Left lung (tissue), 10 donors: ENCODE data around the gene PCBP3. TPM values are rescaled to one million over a fixed set of nuclear protein-coding genes. Genes with fewer than 3 reads are reported as not detected.
"Not testable (repeated sequence)": the region's sequence is repeated elsewhere in the genome, so short reads cannot be mapped to it uniquely, and the experiment has no call there.

ENCODE experiments used
- ATAC-seq: fragments of 200-7000 bp; cut with Tn5 transposase; one replicate; pipeline ENCODE4 v1.9.1; 2020; ENCODE audit warnings: moderate library complexity
- DNase-seq, 4 donors: peaks; one replicate each; pipeline ENCODE4 v3.0.0-alpha.2; 2013 to 2020
- H3K27ac ChIP-seq, 2 donors: fragments of 200-600 bp; sonication (generic) in 1 of 2; one replicate each; pipeline versions ENCODE4 v1.5.0 to v1.8.0; 2020 to 2021
- H3K27me3 ChIP-seq, 2 donors: fragments of 200-600 bp; sonication (generic) in 1 of 2; one replicate each; pipeline versions ENCODE4 v1.5.0 to v1.8.0; 2020 to 2021
- H3K36me3 ChIP-seq, 2 donors: fragments of 200-600 bp; sonication (generic) in 1 of 2; one replicate each; pipeline versions ENCODE4 v1.5.0 to v1.8.0; 2020 to 2021
- H3K4me1 ChIP-seq, 2 donors: fragments of 200-600 bp; one replicate each; pipeline ENCODE4 v1.8.0; 2021
- H3K4me3 ChIP-seq, 2 donors: fragments of 200-600 bp; sonication (generic) in 1 of 2; one replicate each; pipeline versions ENCODE4 v1.5.0 to v1.8.0; 2020 to 2021; ENCODE audit warnings: mild to moderate bottlenecking in 1 of 2
- H3K9me3 ChIP-seq, 2 donors: fragments of 200-600 bp; sonication (generic) in 1 of 2; one replicate each; pipeline versions ENCODE4 v1.5.0 to v1.8.0; 2020 to 2021
- intact Hi-C, 2 donors: fragments of 100-400 bp; cut with DNase I; formaldehyde crosslinking; loops; one replicate each; pipeline versions ENCODE4 v1.11.2 to v1.14.2; 2022
- polyA plus RNA-seq, 6 donors: library from polyadenylated mRNA; unstranded; fragments of 120-200 nt; gene quantifications; one replicate each; pipeline ENCODE4 v1.2.1, GENCODE V29; 2013; ENCODE audit not compliant: insufficient read length in 6 of 6
- total RNA-seq, 2 donors: library from RNA; stranded (reverse); fragmentation: NEBNext Ultra II Directional; extraction: Animal tissue kit (Norgen Biotek cat#: 25700); gene quantifications; one replicate each; pipeline ENCODE4 v1.2.1, GENCODE V29; 2021
- TF ChIP-seq, protein P1 (sequence below), 2 donors: fragments of 200-600 bp; sonication (generic) in 1 of 2; IDR thresholded peaks; one replicate each; pipeline versions ENCODE4 v1.5.0 to v1.8.0; 2021; ENCODE audit warnings: antibody characterized with exemption in 2 of 2
- donor health status: DM: no; HTN: yes; CAD: no.
- donor health status: DM: no; HTN: no; CAD: no.

The PCBP3 gene
- total and polyA plus RNA-seq, 8 donors = 2.1 to 13.8 (median 3.0) TPM

DNA sequence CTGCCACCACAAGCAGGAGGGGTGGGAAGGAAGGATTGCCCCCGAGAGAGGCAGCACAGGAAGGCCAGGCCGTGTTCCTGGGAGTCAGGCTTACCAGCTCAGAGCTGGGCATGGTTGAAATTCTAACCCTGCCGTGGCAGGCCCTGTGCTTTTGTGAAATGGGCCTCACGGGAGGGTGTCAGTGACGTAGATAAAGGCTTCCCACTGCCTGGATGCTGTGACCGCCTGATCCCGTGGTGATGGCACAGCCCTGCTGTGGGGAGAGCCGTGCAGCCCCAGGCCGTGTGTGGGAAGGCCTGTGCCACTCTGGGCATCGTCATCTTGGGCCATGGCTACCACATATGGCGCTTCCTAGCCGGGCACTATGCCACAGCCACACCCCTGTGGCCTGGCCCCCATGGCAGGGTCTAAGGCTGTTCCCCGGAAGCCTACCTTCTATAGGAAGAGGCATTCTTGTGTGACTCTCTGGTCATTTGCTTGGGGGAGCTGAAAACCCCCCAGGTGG is 161.3 kb downstream of the PCBP3 start:
- H3K4me3 ChIP-seq = no peak overlapping the region
- TF ChIP-seq, protein P1, sequence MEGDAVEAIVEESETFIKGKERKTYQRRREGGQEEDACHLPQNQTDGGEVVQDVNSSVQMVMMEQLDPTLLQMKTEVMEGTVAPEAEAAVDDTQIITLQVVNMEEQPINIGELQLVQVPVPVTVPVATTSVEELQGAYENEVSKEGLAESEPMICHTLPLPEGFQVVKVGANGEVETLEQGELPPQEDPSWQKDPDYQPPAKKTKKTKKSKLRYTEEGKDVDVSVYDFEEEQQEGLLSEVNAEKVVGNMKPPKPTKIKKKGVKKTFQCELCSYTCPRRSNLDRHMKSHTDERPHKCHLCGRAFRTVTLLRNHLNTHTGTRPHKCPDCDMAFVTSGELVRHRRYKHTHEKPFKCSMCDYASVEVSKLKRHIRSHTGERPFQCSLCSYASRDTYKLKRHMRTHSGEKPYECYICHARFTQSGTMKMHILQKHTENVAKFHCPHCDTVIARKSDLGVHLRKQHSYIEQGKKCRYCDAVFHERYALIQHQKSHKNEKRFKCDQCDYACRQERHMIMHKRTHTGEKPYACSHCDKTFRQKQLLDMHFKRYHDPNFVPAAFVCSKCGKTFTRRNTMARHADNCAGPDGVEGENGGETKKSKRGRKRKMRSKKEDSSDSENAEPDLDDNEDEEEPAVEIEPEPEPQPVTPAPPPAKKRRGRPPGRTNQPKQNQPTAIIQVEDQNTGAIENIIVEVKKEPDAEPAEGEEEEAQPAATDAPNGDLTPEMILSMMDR (IDR thresholded peaks at IDR 0.05) = no peak
- no peaks in the 10 kb centered on the region for H3K9me3 ChIP-seq
- intact Hi-C loops = no loop called here
- H3K36me3 ChIP-seq = no peaks in the 10 kb centered on the region
- no peaks in the 10 kb centered on the region for H3K4me1 ChIP-seq
- ATAC-seq = no peak
- DNase-seq = no peak
- H3K27me3 ChIP-seq = no peaks in the 10 kb centered on the region
- no peak overlapping the region for H3K27ac ChIP-seq

DNA sequence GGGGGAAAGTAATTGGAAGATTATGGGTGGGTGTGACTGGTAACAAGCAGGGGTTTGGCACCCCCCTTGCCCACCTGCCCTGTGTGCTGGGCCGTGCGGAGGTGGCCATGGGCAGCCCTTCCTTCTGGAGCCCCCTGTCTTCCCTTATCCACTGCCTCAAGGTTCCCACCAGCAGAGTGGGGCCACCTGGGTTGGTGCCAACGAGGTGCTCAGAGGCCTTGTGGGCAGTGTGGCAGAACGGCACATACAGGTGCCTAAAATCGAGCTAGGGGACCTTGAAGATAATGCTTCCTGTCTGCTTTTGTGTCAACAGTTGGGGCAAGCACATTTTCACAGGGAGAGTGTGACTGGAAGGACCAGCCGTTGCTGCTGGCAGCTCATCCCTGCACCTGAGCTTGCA is 161.8 kb downstream of the PCBP3 start:
- no peaks in the 10 kb centered on the region for H3K27me3 ChIP-seq
- no peak overlapping the region for H3K4me3 ChIP-seq
- H3K4me1 ChIP-seq = no peaks in the 10 kb centered on the region
- ATAC-seq (no peak), DNase-seq (no peak)
- H3K36me3 ChIP-seq = no peaks in the 10 kb centered on the region
- TF ChIP-seq, protein P1 (IDR thresholded peaks at IDR 0.05) = no peak
- no peak overlapping the region for H3K27ac ChIP-seq
- H3K9me3 ChIP-seq = no peaks in the 10 kb centered on the region
- intact Hi-C loops = no loop called here

DNA sequence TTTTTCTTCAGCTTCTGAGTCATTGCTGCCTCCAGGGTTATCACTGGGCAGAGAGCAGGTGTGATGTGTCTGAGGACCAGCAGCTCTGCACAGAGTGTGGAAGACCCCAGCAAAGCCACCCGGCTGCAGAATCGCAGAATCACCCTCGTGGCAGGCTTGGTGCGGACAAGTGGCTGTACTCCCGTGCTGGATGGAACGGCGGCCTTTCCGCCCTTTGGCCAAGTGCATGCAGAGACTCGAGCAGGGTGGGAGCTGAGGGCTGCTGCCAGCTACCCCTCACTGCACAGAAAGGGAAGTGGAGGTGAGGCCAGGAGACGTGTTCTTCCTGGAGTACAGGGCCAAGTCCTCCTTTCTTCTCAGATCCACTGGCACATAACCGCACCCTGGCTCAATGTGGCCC is 162.5 kb downstream of the PCBP3 start:
- intact Hi-C loops = no loop called here
- Histone ChIP-seq H3K27ac (no peak overlapping the region), H3K27me3 (no peaks in the 10 kb centered on the region), H3K4me1 (no peaks in the 10 kb centered on the region), H3K36me3 (no peaks in the 10 kb centered on the region), H3K9me3 (no peaks in the 10 kb centered on the region), H3K4me3 (no peak overlapping the region)
- no peak for DNase-seq
- ATAC-seq = no peak
- TF ChIP-seq, protein P1 (IDR thresholded peaks at IDR 0.05) = no peak

DNA sequence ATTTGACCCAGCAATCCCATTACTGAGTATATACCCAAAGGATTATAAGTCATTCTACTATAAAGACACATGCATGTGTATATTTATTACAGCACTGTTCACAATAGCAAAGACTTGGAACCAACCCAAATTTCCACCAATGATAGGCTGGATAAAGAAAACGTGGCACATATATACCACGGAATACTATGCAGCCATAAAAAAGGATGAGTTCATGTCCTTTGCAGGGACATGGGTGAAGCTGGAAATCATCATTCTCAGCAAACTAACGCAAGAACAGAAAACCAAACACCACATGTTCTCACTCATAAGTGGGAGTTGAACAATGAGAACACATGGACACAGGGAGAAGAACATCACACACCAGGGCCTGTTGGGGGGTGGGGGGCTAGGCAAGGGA is 165.1 kb downstream of the PCBP3 start:
- ATAC-seq, DNase-seq, H3K36me3 ChIP-seq, H3K9me3 ChIP-seq, H3K4me1 ChIP-seq, H3K27ac ChIP-seq, H3K4me3 ChIP-seq, intact Hi-C loops, H3K27me3 ChIP-seq: not testable (repeated sequence)

DNA sequence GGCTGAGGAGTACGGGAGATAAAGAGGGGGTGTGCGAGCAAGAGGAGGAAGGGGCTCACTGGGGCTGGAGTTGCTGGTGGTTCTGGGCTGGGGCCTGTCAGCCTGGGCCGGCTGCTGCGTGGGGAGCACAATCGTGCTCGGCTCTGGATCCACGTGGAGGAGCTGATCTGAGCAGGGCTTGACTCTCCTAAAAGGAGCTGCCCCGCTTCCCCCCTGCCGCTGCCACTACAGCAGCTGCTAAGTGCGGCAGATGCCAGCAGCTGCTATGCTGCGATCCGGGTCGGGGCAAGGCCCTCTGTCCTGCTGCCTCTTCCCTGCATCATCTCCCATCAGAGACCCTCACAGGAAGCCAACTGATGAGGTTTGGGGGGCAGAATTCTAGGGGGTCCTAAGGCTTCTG is 165.9 kb downstream of the PCBP3 start:
- Histone ChIP-seq H3K4me1 (no peaks in the 10 kb centered on the region), H3K27ac (no peak overlapping the region), H3K4me3 (no peak overlapping the region), H3K36me3 (no peaks in the 10 kb centered on the region), H3K9me3 (no peaks in the 10 kb centered on the region), H3K27me3 (no peaks in the 10 kb centered on the region)
- DNase-seq (no peak), ATAC-seq (no peak)
- TF ChIP-seq, protein P1 (IDR thresholded peaks at IDR 0.05) = no peak
- intact Hi-C loops = no loop called here

DNA sequence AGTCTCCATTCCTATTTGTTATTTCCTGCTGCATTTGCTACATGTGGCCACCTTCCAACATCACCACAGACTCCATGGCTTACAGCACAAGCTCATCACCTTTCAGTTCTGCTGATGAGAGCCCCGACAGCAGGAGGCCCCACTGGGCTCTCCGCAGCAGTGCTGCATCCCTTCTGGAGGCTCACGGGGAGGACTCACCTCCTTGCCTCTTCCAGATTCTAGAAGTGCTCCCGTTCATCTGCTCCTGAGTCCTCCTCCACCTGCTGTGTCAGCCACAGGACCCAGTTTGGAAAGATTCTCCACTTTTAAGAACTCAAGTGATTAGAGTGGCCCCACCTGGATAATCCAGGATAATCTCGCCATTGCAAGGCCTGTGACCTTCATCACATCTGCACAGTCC is 167.6 kb downstream of the PCBP3 start:
- DNase-seq = no peak
- intact Hi-C loops = no loop called here
- H3K9me3 ChIP-seq = no peaks in the 10 kb centered on the region
- H3K27ac ChIP-seq = no peak overlapping the region
- no peaks in the 10 kb centered on the region for H3K36me3 ChIP-seq
- TF ChIP-seq, protein P1 (IDR thresholded peaks at IDR 0.05) = no peak
- no peaks in the 10 kb centered on the region for H3K4me1 ChIP-seq
- no peak for ATAC-seq
- H3K27me3 ChIP-seq = no peaks in the 10 kb centered on the region
- H3K4me3 ChIP-seq = no peak overlapping the region

DNA sequence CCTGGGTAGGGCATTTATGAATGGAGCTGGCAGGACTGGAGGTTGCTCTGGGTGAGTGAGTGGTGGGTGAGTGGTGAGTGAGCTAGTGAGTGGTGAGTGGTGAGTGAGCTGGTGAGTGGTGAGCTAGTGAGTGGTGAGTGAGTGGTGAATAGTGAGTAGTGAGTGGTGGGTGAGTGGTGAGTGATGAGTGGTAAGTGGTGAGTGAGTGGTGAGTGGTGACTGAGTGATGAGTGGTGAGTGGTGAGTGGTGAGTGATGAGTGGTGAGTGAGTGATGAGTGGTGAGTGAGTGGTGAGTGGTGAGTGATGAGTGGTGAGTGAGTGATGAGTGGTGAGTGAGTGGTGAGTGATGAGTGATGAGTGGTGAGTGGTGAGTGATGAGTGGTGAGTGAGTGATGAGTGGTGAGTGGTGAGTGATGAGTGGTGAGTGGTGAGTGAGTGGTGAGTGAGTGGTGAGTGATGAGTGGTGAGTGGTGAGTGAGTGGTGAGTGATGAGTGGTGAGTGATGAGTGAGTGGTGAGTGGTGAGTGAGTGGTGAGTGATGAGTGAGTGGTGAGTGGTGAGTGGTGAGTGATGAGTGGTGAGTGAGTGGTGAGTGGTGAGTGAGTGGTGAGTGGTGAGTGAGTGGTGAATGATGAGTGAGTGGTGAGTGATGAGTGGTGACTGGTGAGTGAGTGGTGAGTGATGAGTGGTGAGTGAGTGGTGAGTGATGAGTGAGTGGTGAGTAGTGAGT is 170.8 kb downstream of the PCBP3 start:
- H3K4me1 ChIP-seq = peaks cover 0 to 12% of the 10 kb centered on the region in 2 donors
- intact Hi-C loops, H3K36me3 ChIP-seq, DNase-seq, H3K9me3 ChIP-seq, H3K4me3 ChIP-seq, H3K27me3 ChIP-seq, ATAC-seq, H3K27ac ChIP-seq: not testable (repeated sequence)

DNA sequence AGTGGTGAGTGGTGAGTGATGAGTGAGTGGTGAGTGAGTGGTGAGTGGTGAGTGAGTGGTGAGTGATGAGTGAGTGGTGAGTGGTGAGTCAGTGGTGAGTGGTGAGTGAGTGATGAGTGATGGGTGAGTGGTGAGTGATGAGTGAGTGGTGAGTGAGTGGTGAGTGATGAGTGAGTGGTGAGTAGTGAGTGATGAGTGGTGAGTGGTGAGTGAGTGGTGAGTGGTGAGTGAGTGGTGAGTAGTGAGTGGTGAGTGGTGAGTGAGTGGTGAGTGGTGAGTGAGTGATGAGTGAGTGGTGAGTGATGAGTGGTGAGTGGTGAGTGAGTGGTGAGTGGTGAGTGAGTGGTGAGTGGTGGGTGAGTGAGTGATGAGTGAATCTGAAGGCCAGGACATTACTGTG is 172.3 kb downstream of the PCBP3 start:
- H3K4me3 ChIP-seq, intact Hi-C loops, H3K27ac ChIP-seq, H3K27me3 ChIP-seq, DNase-seq, H3K36me3 ChIP-seq, ATAC-seq, H3K9me3 ChIP-seq: not testable (repeated sequence)
- H3K4me1 ChIP-seq = peaks cover 0 to 23% of the 10 kb centered on the region in 2 donors
